HEK293 (cell line): ENCODE results near the gene LYL1.
A peak's percentile ranks its signal among the peaks of the same experiment; 100 is the strongest.

Source experiments
- CTCF ChIP-seq: fragments of 450-650 bp; formaldehyde crosslinking; IDR thresholded peaks from 2 replicates; pipeline ENCODE4 v1.5.1; 2016; ENCODE audit warnings: missing biosample characterization, missing genetic modification characterization
- GFI1B ChIP-seq: fragments of 450-650 bp; formaldehyde crosslinking; IDR thresholded peaks from 2 replicates; pipeline ENCODE4 v1.5.1; 2016; ENCODE audit warnings: missing biosample characterization, missing genetic modification characterization
- GLIS1 ChIP-seq: fragments of 450-650 bp; formaldehyde crosslinking; IDR thresholded peaks from 2 replicates; pipeline ENCODE4 v1.5.1; 2016; ENCODE audit warnings: missing biosample characterization, missing genetic modification characterization
- KLF1 ChIP-seq: fragments of 450-650 bp; formaldehyde crosslinking; IDR thresholded peaks from 2 replicates; pipeline ENCODE4 v1.5.1; 2016; ENCODE audit warnings: missing biosample characterization, missing genetic modification characterization
- KLF17 ChIP-seq: fragments of 450-650 bp; formaldehyde crosslinking; IDR thresholded peaks from 2 replicates; pipeline ENCODE4 v1.5.1; 2016; ENCODE audit warnings: missing biosample characterization, missing genetic modification characterization
- KLF8 ChIP-seq: fragments of 450-650 bp; formaldehyde crosslinking; IDR thresholded peaks from 2 replicates; pipeline ENCODE4 v1.5.1; 2016; ENCODE audit warnings: missing biosample characterization, missing genetic modification characterization
- MEIS1 ChIP-seq: sonication (generic); formaldehyde crosslinking; IDR thresholded peaks from 2 replicates; pipeline ENCODE4 v1.8.1; 2022; ENCODE audit warnings: missing genetic modification reagents, mild to moderate bottlenecking, borderline replicate concordance
- MZF1 ChIP-seq: fragments of 450-650 bp; formaldehyde crosslinking; IDR thresholded peaks from 2 replicates; pipeline ENCODE4 v1.5.1; 2017; ENCODE audit warnings: missing biosample characterization, missing genetic modification characterization, borderline replicate concordance
- OVOL3 ChIP-seq: fragments of 450-650 bp; formaldehyde crosslinking; IDR thresholded peaks from 2 replicates; pipeline ENCODE4 v1.5.1; 2016; ENCODE audit warnings: missing biosample characterization, missing genetic modification characterization
- SALL2 ChIP-seq: fragments of 450-650 bp; formaldehyde crosslinking; IDR thresholded peaks from 2 replicates; pipeline ENCODE4 v1.5.0; 2017; ENCODE audit warnings: missing biosample characterization, mild to moderate bottlenecking, missing genetic modification characterization, borderline replicate concordance
- SP2 ChIP-seq: fragments of 450-650 bp; formaldehyde crosslinking; IDR thresholded peaks from 2 replicates; pipeline ENCODE4 v1.5.1; 2016; ENCODE audit warnings: missing biosample characterization, missing genetic modification characterization
- SP3 ChIP-seq: fragments of 450-650 bp; formaldehyde crosslinking; IDR thresholded peaks from 2 replicates; pipeline ENCODE4 v1.5.1; 2016; ENCODE audit warnings: missing biosample characterization, missing genetic modification characterization
- SP7 ChIP-seq: fragments of 450-650 bp; formaldehyde crosslinking; IDR thresholded peaks from 2 replicates; pipeline ENCODE4 v1.5.1; 2016; ENCODE audit warnings: missing biosample characterization, missing genetic modification characterization
- ZBTB26 ChIP-seq: fragments of 450-650 bp; formaldehyde crosslinking; optimal IDR thresholded peaks from 2 replicates; pipeline ENCODE3; 2016; ENCODE audit warnings: missing biosample characterization, mild to moderate bottlenecking, missing genetic modification characterization
- ZBTB48 ChIP-seq: fragments of 450-650 bp; formaldehyde crosslinking; IDR thresholded peaks from 2 replicates; pipeline ENCODE4 v1.5.1; 2016; ENCODE audit warnings: missing biosample characterization, missing genetic modification characterization
- ZEB2 ChIP-seq: fragments of 450-650 bp; formaldehyde crosslinking; IDR thresholded peaks from 2 replicates; pipeline ENCODE4 v1.5.1; 2016; ENCODE audit warnings: missing biosample characterization, missing genetic modification characterization
- ZFP41 ChIP-seq: fragments of 450-650 bp; formaldehyde crosslinking; IDR thresholded peaks from 2 replicates; pipeline ENCODE4 v1.5.1; 2016; ENCODE audit warnings: missing biosample characterization, missing genetic modification characterization, borderline replicate concordance
- ZIC2 ChIP-seq: fragments of 450-650 bp; formaldehyde crosslinking; IDR thresholded peaks from 2 replicates; pipeline ENCODE4 v1.5.1; 2016; ENCODE audit warnings: missing biosample characterization, missing genetic modification characterization
- ZNF121 ChIP-seq: fragments of 450-650 bp; formaldehyde crosslinking; IDR thresholded peaks from 2 replicates; pipeline ENCODE4 v1.5.1; 2016; ENCODE audit warnings: missing biosample characterization, missing genetic modification characterization
- ZNF155 ChIP-seq: fragments of 450-650 bp; formaldehyde crosslinking; IDR thresholded peaks from 2 replicates; pipeline ENCODE4 v1.5.1; 2016; ENCODE audit warnings: missing biosample characterization, missing genetic modification characterization
- ZNF175 ChIP-seq: fragments of 450-650 bp; formaldehyde crosslinking; IDR thresholded peaks from 2 replicates; pipeline ENCODE4 v1.5.1; 2016; ENCODE audit warnings: missing biosample characterization, missing genetic modification characterization
- ZNF18 ChIP-seq: fragments of 450-650 bp; formaldehyde crosslinking; IDR thresholded peaks from 2 replicates; pipeline ENCODE4 v1.5.1; 2016; ENCODE audit warnings: missing biosample characterization, missing genetic modification characterization
- ZNF24 ChIP-seq: fragments of 450-650 bp; formaldehyde crosslinking; IDR thresholded peaks from 2 replicates; pipeline ENCODE4 v1.5.1; 2016; ENCODE audit warnings: missing biosample characterization, missing genetic modification characterization
- ZNF248 ChIP-seq: fragments of 450-650 bp; formaldehyde crosslinking; IDR thresholded peaks from 2 replicates; pipeline ENCODE4 v1.5.1; 2017; ENCODE audit warnings: missing biosample characterization, missing genetic modification characterization
- ZNF280C ChIP-seq: fragments of 450-650 bp; formaldehyde crosslinking; IDR thresholded peaks from 2 replicates; pipeline ENCODE4 v1.5.1; 2016; ENCODE audit warnings: missing biosample characterization, missing genetic modification characterization
- ZNF292 ChIP-seq: fragments of 450-650 bp; formaldehyde crosslinking; IDR thresholded peaks from 2 replicates; pipeline ENCODE4 v1.5.1; 2016; ENCODE audit warnings: low read depth, missing biosample characterization, missing genetic modification characterization, borderline replicate concordance
- ZNF324 ChIP-seq: fragments of 450-650 bp; formaldehyde crosslinking; IDR thresholded peaks from 2 replicates; pipeline ENCODE4 v1.5.1; 2016; ENCODE audit warnings: missing biosample characterization, missing genetic modification characterization
- ZNF501 ChIP-seq: fragments of 450-650 bp; formaldehyde crosslinking; IDR thresholded peaks from 2 replicates; pipeline ENCODE4 v1.5.1; 2016; ENCODE audit warnings: missing biosample characterization, missing genetic modification characterization
- ZNF514 ChIP-seq: fragments of 450-650 bp; formaldehyde crosslinking; IDR thresholded peaks from 2 replicates; pipeline ENCODE4 v1.5.1; 2016; ENCODE audit warnings: missing biosample characterization, missing genetic modification characterization
- ZNF521 ChIP-seq: fragments of 450-650 bp; formaldehyde crosslinking; IDR thresholded peaks from 2 replicates; pipeline ENCODE4 v1.5.1; 2017; ENCODE audit warnings: missing biosample characterization, mild to moderate bottlenecking, missing genetic modification characterization
- ZNF529 ChIP-seq: fragments of 450-650 bp; formaldehyde crosslinking; IDR thresholded peaks from 2 replicates; pipeline ENCODE4 v1.5.1; 2017; ENCODE audit warnings: missing genetic modification characterization, missing biosample characterization; ENCODE audit not compliant: insufficient replicate concordance
- ZNF626 ChIP-seq: fragments of 450-650 bp; sonication (Bioruptor Pico); formaldehyde crosslinking; IDR thresholded peaks from 2 replicates; pipeline ENCODE4 v1.5.1; 2018; ENCODE audit warnings: missing biosample characterization, missing genetic modification characterization, inconsistent platforms
- ZNF707 ChIP-seq: fragments of 450-650 bp; formaldehyde crosslinking; IDR thresholded peaks from 2 replicates; pipeline ENCODE4 v1.5.1; 2016; ENCODE audit warnings: missing biosample characterization, missing genetic modification characterization
- ZNF791 ChIP-seq: fragments of 450-650 bp; formaldehyde crosslinking; IDR thresholded peaks from 2 replicates; pipeline ENCODE4 v1.5.1; 2016; ENCODE audit warnings: missing biosample characterization, missing genetic modification characterization
- ZNF843 ChIP-seq: fragments of 450-650 bp; formaldehyde crosslinking; IDR thresholded peaks from 2 replicates; pipeline ENCODE4 v1.5.1; 2016; ENCODE audit warnings: missing biosample characterization, missing genetic modification characterization
- ZSCAN16 ChIP-seq: fragments of 450-650 bp; formaldehyde crosslinking; IDR thresholded peaks from 2 replicates; pipeline ENCODE4 v1.5.1; 2016; ENCODE audit warnings: missing biosample characterization, missing genetic modification characterization
- ZSCAN30 ChIP-seq: fragments of 450-650 bp; IDR thresholded peaks from 2 replicates; pipeline ENCODE4 v1.5.1; 2018; ENCODE audit warnings: missing biosample characterization, mild to moderate bottlenecking, missing genetic modification characterization, moderate library complexity

The LYL1 gene

GRCh38 chr19:13057147-13057572 lies 45.5 kb downstream of the LYL1 start (continued):
- TF ChIP-seq ZFP41 (tag by site-specific recombination) (no peak), SP2 (tag by site-specific recombination) (peak; percentile 41), GLIS1 (tag by site-specific recombination) (peak; percentile 82), ZNF529 (tag by site-specific recombination) (no peak), ZNF175 (tag by site-specific recombination) (no peak), GFI1B (no peak), ZNF843 (tag by site-specific recombination) (no peak), ZNF626 (tag by site-specific recombination) (no peak), SALL2 (tag by site-specific recombination) (no peak), ZBTB48 (tag by site-specific recombination) (no peak), ZSCAN30 (tag by site-specific recombination) (no peak), SP3 (tag by site-specific recombination) (no peak), ZNF18 (no peak), CTCF (tag by site-specific recombination) (no peak), ZNF707 (no peak), ZNF791 (no peak), MEIS1 (CRISPR knock-in tag) (no peak), OVOL3 (tag by site-specific recombination) (no peak), ZNF501 (tag by site-specific recombination) (no peak), ZBTB26 (tag by site-specific recombination) (no peak), ZNF292 (no peak), ZNF324 (tag by site-specific recombination) (no peak), ZIC2 (tag by site-specific recombination) (0 out of 2 replicates have a peak, but pooled peaks have one; percentile 6), KLF17 (0 out of 2 replicates have a peak, but pooled peaks have one; percentile 56), ZNF248 (tag by site-specific recombination) (no peak), ZNF121 (tag by site-specific recombination) (no peak), ZNF280C (tag by site-specific recombination) (no peak), ZSCAN16 (tag by site-specific recombination) (no peak), MZF1 (tag by site-specific recombination) (no peak), ZNF514 (tag by site-specific recombination) (no peak), KLF1 (0 out of 2 replicates have a peak, but pooled peaks have one; percentile 14), SP7 (tag by site-specific recombination) (peak; percentile 95), ZNF24 (no peak), ZNF521 (tag by site-specific recombination) (no peak), ZEB2 (tag by site-specific recombination) (no peak), ZNF155 (no peak), KLF8 (no peak)
